ENCODE measurements around the gene ALOXE3. TPM values are rescaled to one million over a fixed set of nuclear protein-coding genes. Genes with fewer than 3 reads are reported as not detected.

The ALOXE3 gene
- polyA plus RNA-seq, 2 of the 4 experiments (the other 2 are of a cell fraction) = 0.35 to 0.40 TPM

DNA sequence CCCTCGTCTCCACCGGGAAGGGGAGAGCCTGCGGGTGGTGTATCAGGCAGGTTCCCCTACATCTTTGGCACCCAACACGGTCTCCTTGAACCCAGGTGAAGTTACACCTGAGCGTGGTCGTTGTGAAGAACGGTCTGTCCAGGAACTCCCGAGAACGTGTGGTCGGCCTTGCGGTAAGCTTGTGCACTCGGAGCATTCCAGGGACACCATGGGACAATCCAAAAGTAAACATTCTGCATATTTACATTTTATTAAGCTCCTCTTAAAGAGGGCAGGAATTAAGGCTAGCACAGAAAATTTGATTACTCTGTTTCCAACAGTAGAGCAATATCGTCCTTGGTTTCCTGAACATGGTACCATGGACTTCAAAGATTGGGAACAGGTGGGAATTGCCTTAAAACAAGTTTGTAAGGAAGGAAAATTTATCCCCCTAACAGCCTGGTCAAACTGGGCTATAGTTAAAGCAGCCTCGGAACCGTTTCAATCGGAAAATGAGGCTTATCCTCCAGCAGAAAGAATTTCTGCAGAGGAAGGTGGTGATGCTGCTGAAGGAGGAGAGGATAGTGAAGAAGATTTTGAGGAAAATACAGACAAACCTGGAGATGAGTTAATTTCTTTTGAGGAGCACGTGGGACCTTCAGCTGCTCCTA is 61.2 kb downstream of the ALOXE3 start:
- peaks cover under 1% of the 10 kb centered on the region; the same call in 2 of the 3 replicates for H3K4me1 ChIP-seq
- 61% methylated on average over 17 of the region's 17 CpGs for WGBS (ENCODE audit: missing lambda C conversion rate)
- ATAC-seq (no peak), DNase-seq (ENCODE audit: low read depth in 1 of 2, low spot score in 1 of 2) (no peak), FAIRE-seq (no peak)
- TF ChIP-seq NR3C1 (IDR thresholded peaks at IDR 0.05) (no peak), ZC3H11A (IDR thresholded peaks at IDR 0.05) (no peak), SREBF2 (IDR thresholded peaks at IDR 0.05) (no peak), POLR2A (IDR thresholded peaks at IDR 0.05; ENCODE audit: low read length) (no peak), KDM1A (IDR thresholded peaks at IDR 0.05; ENCODE audit: low read depth) (no peak), CHD4 (IDR thresholded peaks at IDR 0.05; ENCODE audit: borderline replicate concordance) (no peak), TP53 (CRISPR knock-in tag; IDR thresholded peaks at IDR 0.05) (no peak), CBX2 (IDR thresholded peaks at IDR 0.05; ENCODE audit: borderline replicate concordance, low read depth) (no peak), EHMT2 (IDR thresholded peaks at IDR 0.05; ENCODE audit: low read depth) (no peak), REST (IDR thresholded peaks at IDR 0.05) (no peak)
- ChIA-PET CTCF (interaction anchor here (0.6 to 13.8 kb wide), 71 partner anchors 9 to 1012 kb away, joined by 3 to 682 read pairs (median 5); partner anchors contain the start of genes ALOX12B, ALOX15B, ALOXE3 and CNTROB), POLR2A (interaction anchor here (1.0 to 1.4 kb wide), 3 partner anchors 22 to 145 kb away, joined by 3 to 6 read pairs (median 3); no protein-coding TSS in a partner anchor)
- H3K9me3 ChIP-seq = no peaks in the 10 kb centered on the region
- no peak overlapping the region for H3K27ac ChIP-seq
- H3K4me3 ChIP-seq = no peak overlapping the region
- peak overlapping the region; percentile 65 for H3K4me2 ChIP-seq

DNA sequence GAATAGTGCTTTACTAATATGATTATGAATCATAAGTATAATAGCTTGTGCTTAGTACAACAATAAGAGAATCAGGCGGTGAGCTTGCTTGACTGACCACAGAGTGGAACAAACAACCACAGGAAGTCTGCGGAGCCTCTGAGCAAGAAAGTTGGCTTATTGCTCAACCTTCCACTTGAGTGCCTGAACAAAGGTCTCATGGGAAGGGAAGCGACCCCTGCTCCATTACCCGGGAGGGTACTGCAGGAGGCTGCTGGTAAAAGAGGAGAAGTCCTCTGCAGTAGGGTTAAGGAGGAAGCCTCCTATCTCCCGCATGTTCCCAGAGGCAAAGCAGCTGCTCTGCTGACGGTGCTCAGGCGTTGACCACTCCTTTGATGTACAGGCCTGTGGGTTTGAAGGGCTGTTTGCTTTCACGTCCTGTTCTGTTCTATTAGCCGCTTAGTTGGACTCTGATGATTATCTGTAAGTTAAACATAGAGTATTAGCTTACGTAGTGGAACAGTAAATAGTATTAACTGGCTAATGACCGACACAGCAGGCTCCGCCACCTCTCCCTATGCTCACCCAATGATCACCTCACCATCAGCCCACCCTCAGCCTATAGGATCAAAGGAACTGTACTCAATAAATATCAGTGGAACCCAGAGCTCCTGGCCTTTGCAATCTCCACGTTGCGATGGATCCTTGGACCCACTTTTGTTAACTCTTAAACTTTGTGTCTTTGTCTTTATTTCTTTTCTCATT is 61.9 kb downstream of the ALOXE3 start:
- Histone ChIP-seq H3K9me3 (no peaks in the 10 kb centered on the region), H3K4me1 (no peaks in the 10 kb centered on the region; the same call in 2 of the 3 replicates), H3K4me2 (no peak overlapping the region), H3K4me3 (no peak overlapping the region), H3K27ac (no peak overlapping the region)
- TF ChIP-seq JUNB (IDR thresholded peaks at IDR 0.05) (no peak), TP53 (CRISPR knock-in tag; IDR thresholded peaks at IDR 0.05) (no peak), ZSCAN20 (CRISPR knock-in tag; IDR thresholded peaks at IDR 0.05) (no peak), TFCP2L1 (CRISPR knock-in tag; IDR thresholded peaks at IDR 0.05) (no peak)
- TF ChIP-seq, protein P1, sequence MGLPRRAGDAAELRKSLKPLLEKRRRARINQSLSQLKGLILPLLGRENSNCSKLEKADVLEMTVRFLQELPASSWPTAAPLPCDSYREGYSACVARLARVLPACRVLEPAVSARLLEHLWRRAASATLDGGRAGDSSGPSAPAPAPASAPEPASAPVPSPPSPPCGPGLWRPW (IDR thresholded peaks at IDR 0.05) = no peak
- CTCF ChIA-PET = interaction anchor here (0.8 to 13.8 kb wide), 43 partner anchors 10 to 339 kb away, joined by 3 to 682 read pairs (median 8); partner anchors contain the start of genes ALOX12B, ALOX15B, ALOXE3 and CNTROB
- ATAC-seq = no peak
- 61% methylated on average over 14 of the region's 14 CpGs for WGBS (ENCODE audit: missing lambda C conversion rate)
- no peak for FAIRE-seq
- POLR2A ChIA-PET = interaction anchor here (1.2 kb wide), 1 partner anchor 144 kb away, joined by 3 read pairs; no protein-coding TSS in a partner anchor
- no peak for DNase-seq (ENCODE audit: low read depth in 1 of 2, low spot score in 1 of 2)

DNA sequence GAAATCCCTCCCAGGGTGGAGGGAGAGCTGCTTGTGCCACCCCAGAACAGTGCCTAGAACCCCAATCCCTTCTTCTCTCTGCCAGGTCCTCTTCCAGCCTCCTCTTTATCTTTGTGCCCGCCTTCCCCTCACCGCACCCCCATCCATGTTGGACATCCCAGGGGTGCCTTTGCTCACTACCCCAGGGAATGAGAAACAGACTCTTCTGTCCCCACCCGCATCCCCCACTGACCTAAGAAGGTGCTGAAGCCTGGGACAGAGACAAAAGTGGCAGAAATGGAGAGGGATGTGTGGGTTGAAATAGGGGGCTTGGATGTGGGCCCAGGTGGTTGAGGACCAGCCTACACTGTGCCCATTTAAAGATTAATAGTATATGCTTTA is 62.5 kb downstream of the ALOXE3 start:
- TF ChIP-seq POLR2A (IDR thresholded peaks at IDR 0.05; ENCODE audit: low read length) (no peak), TP53 (CRISPR knock-in tag; IDR thresholded peaks at IDR 0.05) (no peak), HMGXB4 (CRISPR knock-in tag; IDR thresholded peaks at IDR 0.05; ENCODE audit: borderline replicate concordance) (no peak), ESRRA (IDR thresholded peaks at IDR 0.05; ENCODE audit: borderline replicate concordance, low read length) (no peak), GATA3 (IDR thresholded peaks at IDR 0.05; ENCODE audit: borderline replicate concordance) (no peak)
- TF ChIP-seq, protein P2, sequence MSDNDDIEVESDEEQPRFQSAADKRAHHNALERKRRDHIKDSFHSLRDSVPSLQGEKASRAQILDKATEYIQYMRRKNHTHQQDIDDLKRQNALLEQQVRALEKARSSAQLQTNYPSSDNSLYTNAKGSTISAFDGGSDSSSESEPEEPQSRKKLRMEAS (IDR thresholded peaks at IDR 0.05) = no peak
- Histone ChIP-seq H3K27ac (no peak overlapping the region), H3K9me3 (no peaks in the 10 kb centered on the region), H3K4me1 (no peaks in the 10 kb centered on the region; the same call in 2 of the 3 replicates), H3K4me2 (no peak overlapping the region), H3K4me3 (no peak overlapping the region)
- FAIRE-seq (no peak), DNase-seq (ENCODE audit: low read depth in 1 of 2, low spot score in 1 of 2) (no peak), ATAC-seq (no peak)
- ChIA-PET POLR2A (no interaction called here), CTCF (interaction anchor here (0.8 to 13.8 kb wide), 18 partner anchors 10 to 307 kb away, joined by 3 to 682 read pairs (median 22); partner anchors contain the start of genes ALOX12B, ALOX15B, ALOXE3 and RNF227)
- WGBS (ENCODE audit: missing lambda C conversion rate) = 85% methylated on average over 3 of the region's 3 CpGs

All from A549 (cell line).